ENCODE measurements around the gene LPAR3. TPM values are rescaled to one million over a fixed set of nuclear protein-coding genes. Genes with fewer than 3 reads are reported as not detected.
"Not testable (repeated sequence)": the region's sequence is repeated elsewhere in the genome, so short reads cannot be mapped to it uniquely, and the experiment has no call there.

LPAR3 gene
- total RNA-seq, 1 donor = 3.6 TPM

DNA sequence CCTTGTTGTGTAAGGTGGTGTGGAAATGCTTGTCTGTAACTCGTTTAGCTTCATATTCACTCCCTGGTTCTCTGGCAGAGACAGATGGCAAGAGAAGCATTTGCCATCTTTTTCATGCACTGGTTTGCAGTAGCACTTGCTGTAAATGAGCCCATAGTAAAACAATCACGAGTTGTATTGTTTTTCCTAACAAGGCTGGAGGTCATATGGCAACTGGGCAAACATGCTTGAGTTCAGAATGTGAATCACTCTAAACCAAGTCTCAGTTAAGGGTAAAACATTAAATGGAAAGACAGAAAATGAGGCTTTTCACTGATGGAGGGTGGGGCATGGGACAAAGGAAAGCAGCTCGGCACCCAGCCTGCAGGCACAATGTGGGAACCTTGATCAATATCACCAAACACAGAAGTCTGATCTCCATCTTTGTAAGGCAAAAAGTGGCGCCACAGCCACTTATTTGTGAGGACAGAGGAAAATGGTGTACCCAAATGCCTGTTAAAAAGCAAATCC lies 26.5 kb upstream of the LPAR3 start:
- TF ChIP-seq, protein P1, sequence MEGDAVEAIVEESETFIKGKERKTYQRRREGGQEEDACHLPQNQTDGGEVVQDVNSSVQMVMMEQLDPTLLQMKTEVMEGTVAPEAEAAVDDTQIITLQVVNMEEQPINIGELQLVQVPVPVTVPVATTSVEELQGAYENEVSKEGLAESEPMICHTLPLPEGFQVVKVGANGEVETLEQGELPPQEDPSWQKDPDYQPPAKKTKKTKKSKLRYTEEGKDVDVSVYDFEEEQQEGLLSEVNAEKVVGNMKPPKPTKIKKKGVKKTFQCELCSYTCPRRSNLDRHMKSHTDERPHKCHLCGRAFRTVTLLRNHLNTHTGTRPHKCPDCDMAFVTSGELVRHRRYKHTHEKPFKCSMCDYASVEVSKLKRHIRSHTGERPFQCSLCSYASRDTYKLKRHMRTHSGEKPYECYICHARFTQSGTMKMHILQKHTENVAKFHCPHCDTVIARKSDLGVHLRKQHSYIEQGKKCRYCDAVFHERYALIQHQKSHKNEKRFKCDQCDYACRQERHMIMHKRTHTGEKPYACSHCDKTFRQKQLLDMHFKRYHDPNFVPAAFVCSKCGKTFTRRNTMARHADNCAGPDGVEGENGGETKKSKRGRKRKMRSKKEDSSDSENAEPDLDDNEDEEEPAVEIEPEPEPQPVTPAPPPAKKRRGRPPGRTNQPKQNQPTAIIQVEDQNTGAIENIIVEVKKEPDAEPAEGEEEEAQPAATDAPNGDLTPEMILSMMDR (IDR thresholded peaks at IDR 0.05; ENCODE audit: insufficient read depth, low read length) = no peak
- H3K4me3 ChIP-seq (ENCODE audit: low read depth, low read length) = no peak overlapping the region
- DNase-seq (ENCODE audit: low read depth) = no peak

DNA sequence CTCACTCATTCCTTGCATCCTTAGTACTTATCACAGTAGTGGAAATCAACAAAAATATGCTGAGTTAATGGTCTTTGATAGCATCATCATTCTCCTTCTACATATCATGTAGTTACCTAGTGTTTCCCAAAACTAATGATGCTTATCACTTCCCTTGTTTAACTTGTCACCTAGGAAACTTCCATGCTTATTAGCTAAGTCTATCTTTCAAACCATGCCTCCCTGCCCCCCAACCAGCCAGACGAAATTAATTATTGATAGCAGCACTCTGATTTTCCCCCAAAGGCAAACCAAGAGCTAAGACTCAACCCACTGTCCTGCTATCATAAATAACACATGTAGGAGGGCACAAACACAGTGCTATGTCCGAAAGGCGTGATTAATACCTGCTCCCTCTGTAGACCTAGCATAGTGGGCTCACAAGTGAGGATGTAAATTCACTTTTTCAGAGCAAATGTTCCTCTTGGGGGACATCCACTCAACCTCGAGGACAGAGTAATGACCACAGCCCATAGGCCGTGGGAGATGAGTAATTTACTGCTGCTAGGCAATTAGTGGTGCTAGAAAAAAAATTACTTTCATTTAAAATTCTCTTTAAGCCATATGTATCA lies 25.8 kb upstream of the LPAR3 start:
- no peak overlapping the region for H3K4me3 ChIP-seq (ENCODE audit: low read depth, low read length)
- DNase-seq (ENCODE audit: low read depth) = no peak
- TF ChIP-seq, protein P1 (IDR thresholded peaks at IDR 0.05; ENCODE audit: insufficient read depth, low read length) = no peak

DNA sequence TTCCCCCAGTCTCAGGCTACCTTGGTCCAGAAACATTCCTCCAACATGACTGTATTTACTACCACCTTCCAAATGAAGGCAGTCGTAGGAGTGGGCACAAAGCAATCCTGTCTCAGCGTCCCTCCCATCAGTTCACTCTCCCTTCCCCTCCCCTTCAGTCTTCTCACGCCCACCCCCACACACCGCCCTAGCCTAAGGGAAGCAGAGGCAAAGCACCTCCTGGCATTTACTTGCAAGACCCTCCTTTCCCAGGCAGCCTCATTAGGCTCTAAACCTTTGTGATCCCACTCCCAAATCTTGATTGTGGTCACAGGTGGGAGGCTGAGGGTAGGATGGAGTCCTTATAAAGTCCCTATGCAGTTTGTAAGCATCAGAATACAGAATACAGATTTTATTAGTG lies 23.9 kb upstream of the LPAR3 start:
- no peak for DNase-seq (ENCODE audit: low read depth)
- no peak overlapping the region for H3K4me3 ChIP-seq (ENCODE audit: low read depth, low read length)
- TF ChIP-seq, protein P1 (IDR thresholded peaks at IDR 0.05; ENCODE audit: insufficient read depth, low read length) = no peak

DNA sequence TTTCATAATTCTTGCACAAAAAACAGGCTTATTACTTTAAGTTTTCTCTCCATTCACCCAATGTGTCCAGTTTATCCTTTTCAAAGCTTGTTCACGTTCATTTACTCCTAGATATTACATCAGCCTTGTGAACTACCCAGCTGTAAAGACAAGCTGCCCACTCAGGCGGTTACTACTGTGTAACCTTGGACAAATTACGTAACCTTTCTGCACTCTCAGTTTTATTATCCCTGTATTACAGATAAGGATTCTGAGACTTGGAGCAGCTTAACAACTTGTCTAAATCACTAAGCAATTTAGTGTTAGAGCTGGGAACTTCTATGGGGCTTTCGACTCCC lies 20.5 kb upstream of the LPAR3 start:
- TF ChIP-seq, protein P1 (IDR thresholded peaks at IDR 0.05; ENCODE audit: insufficient read depth, low read length) = no peak
- DNase-seq (ENCODE audit: low read depth) = peak; percentile 70
- H3K4me3 ChIP-seq (ENCODE audit: low read depth, low read length) = no peak overlapping the region

DNA sequence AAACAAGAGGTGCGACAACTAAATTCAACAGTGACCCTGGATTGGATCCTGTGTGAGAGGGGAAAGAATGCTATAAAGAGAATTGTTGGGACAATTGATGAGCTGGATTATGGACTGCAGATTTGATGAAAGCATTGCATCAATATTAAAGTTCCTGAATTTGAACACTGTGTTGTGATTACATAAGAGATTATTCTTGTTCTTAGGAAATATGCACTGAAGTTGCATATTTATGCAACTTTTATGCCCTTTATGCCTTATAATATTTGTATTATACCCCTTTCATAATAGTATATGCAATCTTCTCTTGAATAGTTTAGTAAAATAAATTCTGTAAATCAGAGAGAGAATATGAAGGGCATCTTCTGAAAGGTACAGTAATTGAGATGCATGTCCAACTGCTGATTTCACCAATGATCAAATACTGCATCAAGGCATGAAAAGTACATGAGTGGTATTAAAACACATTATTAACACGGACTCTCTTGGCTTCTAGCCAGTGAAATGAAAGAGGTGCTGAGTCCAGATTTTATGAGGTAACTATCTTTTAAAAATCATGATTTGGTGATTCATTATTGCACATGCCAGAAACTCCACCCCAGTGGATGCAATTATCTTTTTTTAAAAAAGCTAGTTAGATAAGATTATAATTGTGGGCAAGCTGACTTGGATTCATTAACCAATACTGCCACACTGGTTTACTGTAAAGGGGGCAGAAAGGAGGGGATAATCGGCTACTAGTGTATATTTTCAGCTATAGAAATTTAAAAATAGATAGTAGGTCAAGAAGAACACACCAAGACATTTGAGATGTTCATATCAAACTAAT lies 19.9 kb upstream of the LPAR3 start:
- no peak overlapping the region for H3K4me3 ChIP-seq (ENCODE audit: low read depth, low read length)
- DNase-seq (ENCODE audit: low read depth) = peak; percentile 24
- TF ChIP-seq, protein P1 (IDR thresholded peaks at IDR 0.05; ENCODE audit: insufficient read depth, low read length) = no peak

DNA sequence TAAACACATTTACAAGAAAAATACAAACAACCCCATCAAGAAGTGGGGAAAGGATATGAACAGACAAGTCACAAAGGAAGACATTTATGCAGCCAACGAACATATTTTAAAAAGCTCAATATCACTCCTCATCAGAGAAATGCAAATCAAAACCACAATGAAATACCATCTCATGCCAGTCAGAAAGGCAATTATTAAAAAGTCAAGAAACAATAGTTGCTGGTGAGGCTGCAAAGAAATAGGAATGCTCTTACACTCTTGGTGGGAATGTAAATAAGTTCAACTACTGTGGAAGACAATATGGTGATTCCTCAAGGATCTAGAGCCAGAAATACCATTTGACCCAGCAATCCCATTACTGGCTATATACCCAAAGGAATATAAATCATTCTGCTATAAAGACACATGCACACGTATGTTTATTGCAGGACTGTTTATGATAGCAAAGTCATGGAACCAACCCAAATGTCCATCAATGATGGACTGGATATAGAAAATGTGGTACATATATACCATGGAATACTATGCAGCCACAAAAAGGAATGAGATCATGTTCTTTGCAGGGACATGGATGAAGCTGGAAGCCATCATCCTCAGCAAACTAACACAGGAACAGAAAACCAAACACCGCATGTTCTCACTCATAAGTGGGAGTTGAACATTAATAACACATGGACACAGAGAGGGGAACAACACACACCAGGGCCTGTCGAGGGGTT lies 15.9 kb upstream of the LPAR3 start:
- not testable (repeated sequence) for DNase-seq (ENCODE audit: low read depth); H3K4me3 ChIP-seq (ENCODE audit: low read depth, low read length)
